ENCODE results near the gene VSIG10L2. TPM values are rescaled to one million over a fixed set of nuclear protein-coding genes. Genes with fewer than 3 reads are reported as not detected.

The VSIG10L2 gene
- total RNA-seq = 1 to 10 TPM; 1.4 to 7.2 (median 4.5) TPM

DNA sequence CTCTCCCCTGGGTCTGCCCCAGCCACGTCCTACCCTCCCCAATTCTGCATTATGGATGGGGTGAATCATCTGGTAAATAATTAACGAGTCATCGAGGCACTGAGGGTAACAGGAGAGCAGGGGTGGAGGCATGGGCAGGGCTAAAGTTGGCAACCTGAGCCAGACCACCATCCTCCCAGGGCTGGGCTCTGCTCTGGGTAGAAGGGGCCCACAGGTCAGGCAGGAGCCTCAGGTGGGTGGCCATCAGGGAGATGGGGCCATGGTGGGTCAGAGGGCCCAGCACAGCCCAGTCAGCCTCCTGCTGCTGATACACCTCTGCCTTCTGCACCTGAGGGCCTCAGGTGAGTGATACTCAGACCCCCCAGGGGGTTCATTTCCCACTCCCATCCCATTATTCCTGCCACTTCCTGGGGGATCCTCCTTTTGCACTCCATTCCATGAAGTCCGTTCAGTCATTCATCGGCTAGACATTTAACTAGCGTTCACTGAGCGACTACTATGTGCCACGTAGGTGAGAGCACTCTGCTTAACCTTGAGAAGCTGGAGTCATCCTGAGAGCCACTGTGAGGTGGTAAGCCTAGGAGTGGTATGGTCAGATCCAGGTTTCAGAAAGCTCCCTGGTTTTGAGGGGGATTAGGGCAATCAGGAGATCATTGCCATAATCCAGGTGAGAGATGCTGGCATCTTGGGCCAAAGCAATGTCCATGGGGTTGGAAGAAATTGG, at the start of gene VSIG10L2:
Gene VSIG10L2, plus strand, starts transcription at position 248 of the 724 bp plus-strand sequence. Its CDS starts 12 bp downstream, at position 260.
- TF ChIP-seq, protein P1, sequence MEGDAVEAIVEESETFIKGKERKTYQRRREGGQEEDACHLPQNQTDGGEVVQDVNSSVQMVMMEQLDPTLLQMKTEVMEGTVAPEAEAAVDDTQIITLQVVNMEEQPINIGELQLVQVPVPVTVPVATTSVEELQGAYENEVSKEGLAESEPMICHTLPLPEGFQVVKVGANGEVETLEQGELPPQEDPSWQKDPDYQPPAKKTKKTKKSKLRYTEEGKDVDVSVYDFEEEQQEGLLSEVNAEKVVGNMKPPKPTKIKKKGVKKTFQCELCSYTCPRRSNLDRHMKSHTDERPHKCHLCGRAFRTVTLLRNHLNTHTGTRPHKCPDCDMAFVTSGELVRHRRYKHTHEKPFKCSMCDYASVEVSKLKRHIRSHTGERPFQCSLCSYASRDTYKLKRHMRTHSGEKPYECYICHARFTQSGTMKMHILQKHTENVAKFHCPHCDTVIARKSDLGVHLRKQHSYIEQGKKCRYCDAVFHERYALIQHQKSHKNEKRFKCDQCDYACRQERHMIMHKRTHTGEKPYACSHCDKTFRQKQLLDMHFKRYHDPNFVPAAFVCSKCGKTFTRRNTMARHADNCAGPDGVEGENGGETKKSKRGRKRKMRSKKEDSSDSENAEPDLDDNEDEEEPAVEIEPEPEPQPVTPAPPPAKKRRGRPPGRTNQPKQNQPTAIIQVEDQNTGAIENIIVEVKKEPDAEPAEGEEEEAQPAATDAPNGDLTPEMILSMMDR (IDR thresholded peaks at IDR 0.05) = no peak
- no peak for TF ChIP-seq POLR2A (IDR thresholded peaks at IDR 0.05)
- intact Hi-C loops (cut with DNase I; ENCODE audit: low total_unique reads) = no loop called here
- DNase-seq (ENCODE audit: low spot score in 2 of 2) = peak in 1 of 2 donors; percentile 64
- WGBS, 2 donors = 77 to 83% methylated on average over 8 of the region's 8 CpGs
- no peak within 1 kb of the TSS for H3K4me3 ChIP-seq (ENCODE audit: low read depth, poor library complexity, severe bottlenecking)

DNA sequence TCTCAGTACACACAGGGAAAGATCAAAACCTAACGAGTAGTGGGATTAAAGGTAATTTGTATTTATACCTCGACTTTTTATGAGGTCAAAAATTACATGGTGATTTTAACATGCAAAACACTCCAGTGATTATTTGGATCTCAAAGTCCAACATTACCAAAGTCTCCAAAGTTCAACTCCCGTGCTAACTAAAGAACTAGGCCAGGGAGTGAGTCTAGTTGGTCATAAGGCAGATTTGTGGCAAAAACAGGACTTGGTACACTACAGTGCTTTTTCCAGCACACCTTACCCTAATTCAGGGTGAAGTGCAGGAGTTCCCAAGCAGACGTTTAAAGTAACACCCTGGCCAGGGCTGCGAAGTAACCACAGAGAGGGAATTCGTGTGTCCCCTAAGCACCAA, 44.0 kb upstream of the VSIG10L2 start:
- WGBS, 2 donors = 86 to 88% methylated on average over 6 of the region's 6 CpGs
- intact Hi-C loops (cut with DNase I; ENCODE audit: low total_unique reads) = no loop called here
- no peak for DNase-seq (ENCODE audit: low spot score in 2 of 2)
- H3K4me3 ChIP-seq (ENCODE audit: low read depth, poor library complexity, severe bottlenecking) = no peak overlapping the region
- TF ChIP-seq, protein P1 (IDR thresholded peaks at IDR 0.05) = no peak
- TF ChIP-seq POLR2A (IDR thresholded peaks at IDR 0.05) = no peak

DNA sequence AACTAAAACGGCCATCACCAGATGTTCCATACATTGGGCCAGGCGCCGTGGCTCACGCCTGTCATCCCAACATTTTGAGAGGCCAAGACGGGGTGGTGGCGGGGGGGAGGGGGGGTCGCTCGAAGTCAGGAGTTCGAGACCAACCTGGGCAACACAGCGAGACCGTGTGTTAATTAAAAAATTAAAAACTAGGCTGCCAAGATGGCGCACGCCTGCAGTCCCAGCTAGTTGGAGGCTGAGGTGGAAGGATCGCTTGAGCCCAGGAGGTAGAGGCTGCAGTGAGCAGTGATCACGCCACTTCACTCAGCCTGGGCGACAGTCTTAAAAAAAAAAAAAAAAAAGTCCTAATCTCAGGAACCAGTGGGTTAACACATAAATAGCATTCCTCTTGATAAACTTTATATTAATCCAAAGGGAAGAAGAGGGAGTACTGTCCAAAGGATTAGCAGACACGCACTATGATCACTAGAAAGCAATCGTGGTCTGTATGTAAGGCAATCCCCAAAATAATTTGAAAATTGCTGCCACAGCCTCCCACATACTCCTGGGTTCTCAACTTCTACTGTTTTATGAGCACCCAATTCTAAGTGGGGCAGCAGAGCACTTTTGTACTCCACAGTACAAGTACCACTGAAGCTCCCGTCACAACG, 43.4 kb upstream of the VSIG10L2 start:
- no peak for DNase-seq (ENCODE audit: low spot score in 2 of 2)
- no peak for TF ChIP-seq POLR2A (IDR thresholded peaks at IDR 0.05)
- TF ChIP-seq, protein P1 (IDR thresholded peaks at IDR 0.05) = no peak
- WGBS, 2 donors = 48 to 54% methylated on average over 20 of the region's 20 CpGs
- intact Hi-C loops (cut with DNase I; ENCODE audit: low total_unique reads) = no loop called here
- peak overlapping the region; percentile 50 for H3K4me3 ChIP-seq (ENCODE audit: low read depth, poor library complexity, severe bottlenecking)

DNA sequence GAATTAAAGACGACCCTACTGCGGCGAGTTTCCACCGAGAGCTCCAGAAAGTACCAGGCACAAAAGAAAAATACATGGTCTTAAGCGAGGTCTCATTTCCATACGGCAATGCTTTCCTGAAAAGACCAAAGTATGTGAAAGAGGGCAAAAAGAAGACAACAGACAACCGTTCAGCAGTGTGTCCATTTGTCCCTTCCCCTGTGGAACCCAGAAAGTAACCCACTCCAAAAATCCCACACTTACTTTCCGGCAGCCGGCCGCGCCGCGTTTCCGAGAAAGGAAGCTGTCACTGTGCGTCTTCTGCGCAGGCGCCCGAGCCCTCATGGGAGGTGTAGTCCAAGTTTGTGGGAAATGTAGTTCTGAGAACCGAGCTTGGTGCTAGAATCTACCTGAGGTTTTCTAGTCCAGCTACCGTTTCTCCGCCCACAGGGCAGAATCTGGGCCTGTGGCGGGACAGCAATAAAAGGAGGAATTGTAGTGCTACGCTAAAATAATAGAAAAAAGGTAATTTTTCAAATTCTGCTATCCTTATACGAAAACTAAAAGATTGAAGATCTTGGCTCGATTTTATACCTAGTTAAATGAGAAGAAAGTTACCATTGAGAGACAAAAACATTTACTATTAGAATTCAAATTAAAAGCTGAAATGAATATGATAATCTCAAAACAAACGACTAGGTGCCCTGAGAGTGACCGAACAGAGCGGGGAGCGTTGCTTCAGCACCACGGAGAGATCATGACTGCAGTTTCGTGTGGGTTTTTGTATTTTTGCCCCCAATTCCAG, 42.7 kb upstream of the VSIG10L2 start, which contains the start of gene PUS3:
Gene PUS3, minus strand, starts transcription at position 280 of the 784 bp plus-strand sequence. CDS start 6,922 bp downstream, outside the sequence.
- intact Hi-C loops (cut with DNase I; ENCODE audit: low total_unique reads) = no loop called here
- DNase-seq (ENCODE audit: low spot score in 2 of 2) = peak; percentile 87 to 97
- 2% methylated on average over 31 of the region's 31 CpGs for WGBS, 2 donors

More for the DNA sequence above, 42.7 kb upstream of the VSIG10L2 start, which contains the start of gene PUS3:
- H3K4me3 ChIP-seq (ENCODE audit: low read depth, poor library complexity, severe bottlenecking) = peak within 1 kb of the TSS; percentile 50
- TF ChIP-seq POLR2A (IDR thresholded peaks at IDR 0.05) = no peak
- TF ChIP-seq, protein P1 (IDR thresholded peaks at IDR 0.05) = no peak
